ENCODE data around the gene GJC2.

GJC2 gene

GRCh38 chr1:228140724-228141225, 9.0 kb upstream of the GJC2 start:
- Histone ChIP-seq H3K9ac (ENCODE audit: low read depth, low read length) (peak overlapping the region; percentile 79), H3K4me1 (ENCODE audit: control insufficient read depth, insufficient read depth, low read length) (peaks cover 6% of the 10 kb centered on the region; the same call in 1 of the 2 replicates), H3K4me3 (ENCODE audit: low read depth, low read length) (peak overlapping the region; percentile 87), H3K36me3 (ENCODE audit: control insufficient read depth, insufficient read depth, low read length) (0 out of 2 replicates have a peak, but pooled peaks cover 3% of the 10 kb centered on the region), H3K27me3 (ENCODE audit: control insufficient read depth, insufficient read depth, low read length) (peaks cover 22% of the 10 kb centered on the region), H3K9me3 (ENCODE audit: control insufficient read depth, insufficient read depth, low read length) (no peaks in the 10 kb centered on the region), H3K27ac (ENCODE audit: low read depth, low read length) (peak overlapping the region; percentile 78)

- Histone ChIP-seq H3K27me3 (ENCODE audit: control insufficient read depth, insufficient read depth, low read length) (peaks cover 16% of the 10 kb centered on the region), H3K9ac (ENCODE audit: low read depth, low read length) (0 out of 2 replicates have a peak overlapping the region, but pooled peaks have one; percentile 79), H3K9me3 (ENCODE audit: control insufficient read depth, insufficient read depth, low read length) (no peaks in the 10 kb centered on the region), H3K36me3 (ENCODE audit: control insufficient read depth, insufficient read depth, low read length) (0 out of 2 replicates have a peak, but pooled peaks cover 3% of the 10 kb centered on the region), H3K4me3 (ENCODE audit: low read depth, low read length) (peak overlapping the region; percentile 87), H3K27ac (ENCODE audit: low read depth, low read length) (peak overlapping the region; percentile 78), H3K4me1 (ENCODE audit: control insufficient read depth, insufficient read depth, low read length) (peaks cover 6% of the 10 kb centered on the region; the same call in 1 of the 2 replicates)
These were observed 8.3 kb upstream of the GJC2 start for GRCh38 chr1:228141226-228142044.

GRCh38 chr1:228142155-228142691, 7.5 kb upstream of the GJC2 start:
- Histone ChIP-seq H3K9ac (ENCODE audit: low read depth, low read length) (no peak overlapping the region), H3K4me1 (ENCODE audit: control insufficient read depth, insufficient read depth, low read length) (peaks cover 6% of the 10 kb centered on the region; the same call in 1 of the 2 replicates), H3K27ac (ENCODE audit: low read depth, low read length) (no peak overlapping the region), H3K4me3 (ENCODE audit: low read depth, low read length) (no peak overlapping the region), H3K36me3 (ENCODE audit: control insufficient read depth, insufficient read depth, low read length) (0 out of 2 replicates have a peak, but pooled peaks cover 3% of the 10 kb centered on the region), H3K27me3 (ENCODE audit: control insufficient read depth, insufficient read depth, low read length) (peaks cover 8% of the 10 kb centered on the region), H3K9me3 (ENCODE audit: control insufficient read depth, insufficient read depth, low read length) (no peaks in the 10 kb centered on the region)

DNA sequence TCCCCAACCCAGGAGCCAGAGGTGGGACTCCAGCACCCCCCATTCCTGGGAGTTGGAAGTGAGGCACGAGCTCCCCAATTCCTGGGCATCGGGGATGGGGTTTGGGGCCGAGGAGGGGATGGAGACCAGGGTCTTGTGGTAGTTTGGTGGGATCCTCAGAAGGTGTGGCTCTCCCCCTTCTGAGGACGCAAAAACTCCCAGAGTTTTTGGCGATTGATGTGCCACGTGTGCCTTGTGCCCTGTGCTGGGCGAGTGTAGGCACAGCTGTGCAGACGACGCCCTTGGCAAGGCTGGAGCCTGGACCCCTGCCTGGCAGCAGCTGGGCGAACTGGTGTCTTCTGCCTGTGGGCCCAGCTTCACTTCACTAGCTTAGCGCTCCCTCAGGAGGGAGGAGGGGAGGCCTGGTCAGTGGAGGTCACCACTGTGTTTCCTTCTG, 7.0 kb upstream of the GJC2 start:
- 0 out of 2 replicates have a peak, but pooled peaks cover 3% of the 10 kb centered on the region for H3K36me3 ChIP-seq (ENCODE audit: control insufficient read depth, insufficient read depth, low read length)
- no peak overlapping the region for H3K4me3 ChIP-seq (ENCODE audit: low read depth, low read length)
- peaks cover 6% of the 10 kb centered on the region; the same call in 1 of the 2 replicates for H3K4me1 ChIP-seq (ENCODE audit: control insufficient read depth, insufficient read depth, low read length)
- H3K9ac ChIP-seq (ENCODE audit: low read depth, low read length): no peak overlapping the region
- H3K9me3 ChIP-seq (ENCODE audit: control insufficient read depth, insufficient read depth, low read length): no peaks in the 10 kb centered on the region
- H3K27ac ChIP-seq (ENCODE audit: low read depth, low read length): no peak overlapping the region
- peaks cover 3% of the 10 kb centered on the region; the same call in 1 of the 2 replicates for H3K27me3 ChIP-seq (ENCODE audit: control insufficient read depth, insufficient read depth, low read length)

GRCh38 chr1:228143480-228144192, 6.1 kb upstream of the GJC2 start:
- Histone ChIP-seq H3K27ac (ENCODE audit: low read depth, low read length) (no peak overlapping the region), H3K9ac (ENCODE audit: low read depth, low read length) (no peak overlapping the region), H3K36me3 (ENCODE audit: control insufficient read depth, insufficient read depth, low read length) (peaks cover 9% of the 10 kb centered on the region; the same call in 1 of the 2 replicates), H3K4me3 (ENCODE audit: low read depth, low read length) (no peak overlapping the region), H3K27me3 (ENCODE audit: control insufficient read depth, insufficient read depth, low read length) (no peaks in the 10 kb centered on the region), H3K9me3 (ENCODE audit: control insufficient read depth, insufficient read depth, low read length) (no peaks in the 10 kb centered on the region), H3K4me1 (ENCODE audit: control insufficient read depth, insufficient read depth, low read length) (peaks cover 6% of the 10 kb centered on the region; the same call in 1 of the 2 replicates)

GRCh38 chr1:228144193-228144992, 5.3 kb upstream of the GJC2 start:
- Histone ChIP-seq H3K9ac (ENCODE audit: low read depth, low read length) (no peak overlapping the region), H3K36me3 (ENCODE audit: control insufficient read depth, insufficient read depth, low read length) (peaks cover 11% of the 10 kb centered on the region; the same call in 1 of the 2 replicates), H3K27ac (ENCODE audit: low read depth, low read length) (no peak overlapping the region), H3K4me1 (ENCODE audit: control insufficient read depth, insufficient read depth, low read length) (peaks cover 6% of the 10 kb centered on the region; the same call in 1 of the 2 replicates), H3K27me3 (ENCODE audit: control insufficient read depth, insufficient read depth, low read length) (no peaks in the 10 kb centered on the region), H3K9me3 (ENCODE audit: control insufficient read depth, insufficient read depth, low read length) (no peaks in the 10 kb centered on the region), H3K4me3 (ENCODE audit: low read depth, low read length) (no peak overlapping the region)

DNA sequence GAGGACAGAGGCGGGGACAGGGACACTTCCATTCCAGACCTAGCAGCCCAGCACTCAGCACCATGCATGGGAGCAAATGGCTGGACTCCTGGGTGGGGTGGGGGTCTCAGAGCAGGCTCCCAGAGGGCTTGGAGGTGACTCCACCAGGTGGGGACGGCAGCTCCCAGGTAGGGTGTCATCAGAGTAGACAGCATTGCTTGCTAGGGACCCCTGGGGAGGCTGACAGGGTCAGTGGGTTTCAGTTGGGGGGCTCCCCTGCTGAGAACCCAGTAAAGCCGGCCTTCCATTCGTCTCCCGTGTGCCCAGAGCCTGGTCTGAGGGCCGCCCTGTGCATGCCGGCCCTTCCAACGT, 4.8 kb upstream of the GJC2 start:
- H3K4me3 ChIP-seq (ENCODE audit: low read depth, low read length): no peak overlapping the region
- H3K27me3 ChIP-seq (ENCODE audit: control insufficient read depth, insufficient read depth, low read length): no peaks in the 10 kb centered on the region
- no peak overlapping the region for H3K9ac ChIP-seq (ENCODE audit: low read depth, low read length)
- H3K36me3 ChIP-seq (ENCODE audit: control insufficient read depth, insufficient read depth, low read length): peaks cover 11% of the 10 kb centered on the region; the same call in 1 of the 2 replicates
- no peaks in the 10 kb centered on the region for H3K9me3 ChIP-seq (ENCODE audit: control insufficient read depth, insufficient read depth, low read length)
- H3K4me1 ChIP-seq (ENCODE audit: control insufficient read depth, insufficient read depth, low read length): peaks cover 8% of the 10 kb centered on the region
- no peak overlapping the region for H3K27ac ChIP-seq (ENCODE audit: low read depth, low read length)

DNA sequence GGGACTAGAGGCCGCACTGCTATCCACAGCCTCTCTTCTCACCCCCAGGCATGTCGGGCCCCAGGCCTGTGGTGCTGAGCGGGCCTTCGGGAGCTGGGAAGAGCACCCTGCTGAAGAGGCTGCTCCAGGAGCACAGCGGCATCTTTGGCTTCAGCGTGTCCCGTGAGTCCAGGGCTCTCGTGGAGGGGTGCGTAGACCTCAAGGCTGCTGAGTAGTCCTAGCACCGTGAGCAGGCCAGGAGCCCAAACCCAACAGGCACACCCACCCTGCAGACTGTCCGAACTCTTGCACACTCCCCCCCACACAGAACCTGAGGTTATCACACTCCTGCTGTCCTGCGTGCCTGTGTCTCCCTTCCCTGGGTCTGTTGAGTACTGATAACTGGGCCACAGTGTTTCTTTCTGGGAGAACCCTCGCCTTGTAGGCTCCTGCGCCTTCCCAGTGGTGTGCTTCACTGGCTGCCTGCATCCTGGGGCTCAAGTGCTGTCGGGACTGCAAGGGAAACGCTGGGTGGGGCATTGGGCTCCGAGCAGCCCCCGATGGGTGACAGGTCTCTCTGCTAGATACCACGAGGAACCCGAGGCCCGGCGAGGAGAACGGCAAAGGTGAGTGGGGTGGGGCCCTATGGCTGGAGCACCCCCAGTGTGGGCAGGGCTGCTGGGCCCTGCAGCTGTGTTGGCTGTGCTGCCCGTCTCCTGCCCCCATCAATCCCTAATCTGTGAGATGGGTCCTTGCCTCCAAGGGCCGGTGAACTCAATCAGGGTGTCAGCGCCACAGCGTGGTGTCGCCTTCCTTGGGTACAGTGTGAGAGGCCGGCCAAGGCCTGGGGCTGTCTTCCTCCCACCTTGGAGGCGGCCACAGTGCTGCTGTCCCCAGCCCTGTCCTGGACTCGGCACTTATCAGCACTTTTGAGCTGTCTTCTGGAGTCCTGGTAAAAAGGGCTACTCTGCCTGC, 4.0 kb upstream of the GJC2 start:
- Histone ChIP-seq H3K9ac (ENCODE audit: low read depth, low read length) (no peak overlapping the region), H3K4me3 (ENCODE audit: low read depth, low read length) (no peak overlapping the region), H3K9me3 (ENCODE audit: control insufficient read depth, insufficient read depth, low read length) (no peaks in the 10 kb centered on the region), H3K4me1 (ENCODE audit: control insufficient read depth, insufficient read depth, low read length) (peaks cover 8% of the 10 kb centered on the region), H3K36me3 (ENCODE audit: control insufficient read depth, insufficient read depth, low read length) (peaks cover 11% of the 10 kb centered on the region; the same call in 1 of the 2 replicates), H3K27me3 (ENCODE audit: control insufficient read depth, insufficient read depth, low read length) (no peaks in the 10 kb centered on the region), H3K27ac (ENCODE audit: low read depth, low read length) (no peak overlapping the region)

- Histone ChIP-seq H3K27me3 (ENCODE audit: control insufficient read depth, insufficient read depth, low read length) (no peaks in the 10 kb centered on the region), H3K4me3 (ENCODE audit: low read depth, low read length) (no peak overlapping the region), H3K36me3 (ENCODE audit: control insufficient read depth, insufficient read depth, low read length) (peaks cover 11% of the 10 kb centered on the region; the same call in 1 of the 2 replicates), H3K4me1 (ENCODE audit: control insufficient read depth, insufficient read depth, low read length) (peaks cover 3% of the 10 kb centered on the region; the same call in 1 of the 2 replicates), H3K27ac (ENCODE audit: low read depth, low read length) (no peak overlapping the region), H3K9ac (ENCODE audit: low read depth, low read length) (no peak overlapping the region), H3K9me3 (ENCODE audit: control insufficient read depth, insufficient read depth, low read length) (no peaks in the 10 kb centered on the region)
These were observed 3.1 kb upstream of the GJC2 start for GRCh38 chr1:228146417-228147150.
